ENCODE data around the gene ADAMTS9. TPM values are rescaled to one million over a fixed set of nuclear protein-coding genes. Genes with fewer than 3 reads are reported as not detected.
"Not testable (repeated sequence)": the region's sequence is repeated elsewhere in the genome, so short reads cannot be mapped to it uniquely, and the experiment has no call there.

Gene ADAMTS9
- total RNA-seq, 2 donors from 2014 or later: not detected

DNA sequence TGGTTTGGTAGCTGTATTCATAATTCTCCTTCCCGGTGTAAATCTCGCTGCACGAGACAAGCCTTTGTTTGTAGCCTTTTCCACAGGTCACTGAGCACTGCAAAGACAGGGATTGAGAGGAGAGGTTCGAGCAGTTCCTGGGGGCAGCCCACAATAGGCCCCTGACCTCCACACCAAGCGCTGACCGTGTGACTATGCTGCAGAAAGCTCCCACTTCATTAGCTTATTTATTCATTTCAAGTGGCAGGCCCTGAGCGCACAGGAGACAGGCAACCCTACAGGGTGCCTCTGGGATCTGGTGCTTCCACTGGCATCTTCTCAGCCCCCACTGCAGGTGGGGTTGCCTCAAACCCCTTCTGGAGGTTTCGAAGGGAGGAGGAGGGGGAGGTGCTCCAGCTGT, 140.9 kb downstream of the ADAMTS9 start:
- ATAC-seq (replicated peaks): no peak
- Mint-ChIP-seq H3K4me1 (no peaks in the 10 kb centered on the region), H3K27ac (no peak overlapping the region), H3K36me3 (ENCODE audit: low read depth) (no peaks in the 10 kb centered on the region), H3K4me3 (no peak overlapping the region), H3K27me3 (peaks cover 4% of the 10 kb centered on the region), H3K9me3 (peaks cover 3% of the 10 kb centered on the region)

DNA sequence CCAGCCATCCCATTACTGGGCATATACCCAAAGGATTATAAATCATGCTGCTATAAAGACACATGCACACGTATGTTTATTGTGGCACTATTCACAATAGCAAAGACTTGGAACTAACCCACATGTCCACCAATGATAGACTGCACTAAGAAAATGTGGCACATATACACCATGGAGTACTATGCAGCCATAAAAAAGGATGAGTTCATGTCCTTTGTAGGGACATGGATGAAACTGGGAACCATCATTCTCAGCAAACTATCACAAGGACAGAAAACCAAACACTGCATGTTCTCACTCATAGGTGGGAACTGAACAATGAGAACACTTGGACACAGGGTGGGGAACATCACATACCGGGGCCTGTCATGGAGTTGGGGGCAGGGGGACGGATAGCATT, 142.6 kb downstream of the ADAMTS9 start:
- H3K9me3 Mint-ChIP-seq; H3K4me1 Mint-ChIP-seq; ATAC-seq (replicated peaks); H3K36me3 Mint-ChIP-seq (ENCODE audit: low read depth); H3K4me3 Mint-ChIP-seq; H3K27ac Mint-ChIP-seq: not testable (repeated sequence)
- H3K27me3 Mint-ChIP-seq: peaks cover 10% of the 10 kb centered on the region

DNA sequence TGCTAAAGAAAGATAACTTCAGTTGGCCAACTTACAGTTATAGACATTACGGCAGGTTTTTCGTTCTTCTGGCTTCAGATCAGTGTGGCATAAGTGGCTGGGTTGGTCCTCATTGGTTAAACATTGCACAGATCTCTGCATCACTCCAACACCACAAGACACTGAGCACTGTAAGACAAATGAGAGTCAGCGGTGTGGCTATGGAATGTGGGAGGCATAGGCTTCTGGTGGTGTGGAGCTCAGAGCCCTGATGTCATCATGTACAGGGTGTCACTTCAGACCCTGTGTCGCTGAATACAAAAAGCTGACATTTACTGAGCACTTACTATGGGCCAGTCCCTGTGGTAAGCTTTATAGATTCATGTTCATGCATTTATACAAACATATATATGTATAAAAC, 146.0 kb downstream of the ADAMTS9 start:
- H3K27ac Mint-ChIP-seq: no peak overlapping the region
- no peak overlapping the region for H3K4me3 Mint-ChIP-seq
- no peaks in the 10 kb centered on the region for H3K4me1 Mint-ChIP-seq
- no peaks in the 10 kb centered on the region for H3K9me3 Mint-ChIP-seq
- H3K27me3 Mint-ChIP-seq: peaks cover 10% of the 10 kb centered on the region
- ATAC-seq (replicated peaks): no peak
- H3K36me3 Mint-ChIP-seq (ENCODE audit: low read depth): no peaks in the 10 kb centered on the region

DNA sequence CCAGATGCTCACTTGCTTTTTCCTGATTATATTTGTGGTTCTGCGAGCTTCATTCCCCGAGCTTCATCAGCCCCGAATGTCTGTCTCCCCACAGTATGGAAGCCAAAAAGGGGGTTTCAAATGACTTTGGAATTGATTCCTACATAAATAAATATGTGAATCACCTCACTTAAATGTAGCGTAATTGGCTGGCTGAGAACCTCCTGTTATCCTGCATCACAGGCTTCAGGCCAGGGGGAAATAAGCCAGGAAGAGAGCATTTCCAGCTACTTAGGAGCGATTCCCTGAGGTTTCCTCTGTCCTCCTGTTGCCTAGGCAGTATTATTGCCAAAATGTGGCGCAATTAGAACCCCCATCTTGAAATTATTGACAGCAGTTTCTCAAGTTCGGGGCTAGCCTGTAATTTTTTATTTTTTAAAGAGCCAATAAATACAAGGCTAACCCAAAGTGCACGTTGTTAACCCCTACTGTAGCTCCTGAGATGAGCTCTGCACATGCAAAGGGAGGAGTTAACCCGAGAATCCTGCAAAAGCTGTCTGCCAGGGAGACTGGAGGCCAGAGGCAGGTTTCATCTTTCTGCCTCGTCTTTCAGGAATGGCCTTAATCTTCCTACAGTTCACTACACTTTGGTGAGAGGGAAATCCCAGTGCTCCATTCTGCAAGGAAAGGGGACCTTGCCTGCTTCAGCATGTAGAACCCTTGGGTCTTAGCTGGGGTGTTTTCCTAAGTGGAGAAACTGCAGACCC, 148.2 kb downstream of the ADAMTS9 start:
- no peaks in the 10 kb centered on the region for H3K4me1 Mint-ChIP-seq
- no peak overlapping the region for H3K4me3 Mint-ChIP-seq
- H3K36me3 Mint-ChIP-seq (ENCODE audit: low read depth): no peaks in the 10 kb centered on the region
- no peaks in the 10 kb centered on the region for H3K9me3 Mint-ChIP-seq
- no peak for ATAC-seq (replicated peaks)
- peaks cover 15% of the 10 kb centered on the region for H3K27me3 Mint-ChIP-seq
- H3K27ac Mint-ChIP-seq: no peak overlapping the region

DNA sequence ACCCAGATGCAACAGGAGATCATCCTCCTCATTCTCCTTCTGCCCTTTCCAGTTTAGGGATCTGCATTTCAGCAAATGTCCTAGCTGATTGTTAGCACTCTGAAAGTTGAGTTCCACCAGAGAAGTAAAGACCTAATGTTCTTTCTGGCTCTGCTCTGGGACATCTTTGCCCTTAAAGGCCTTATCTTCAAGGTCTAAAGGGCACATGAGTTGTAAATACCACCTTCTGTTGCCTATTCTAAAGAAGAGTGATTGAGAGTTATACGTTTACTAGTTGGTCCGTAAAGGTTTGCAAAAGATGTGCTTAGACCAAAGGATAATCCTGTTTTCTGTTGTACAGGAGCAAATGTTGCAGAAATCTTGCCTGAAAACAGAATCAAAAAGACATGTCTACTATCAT, 151.6 kb downstream of the ADAMTS9 start:
- Mint-ChIP-seq H3K4me1 (no peaks in the 10 kb centered on the region), H3K36me3 (ENCODE audit: low read depth) (no peaks in the 10 kb centered on the region), H3K9me3 (no peaks in the 10 kb centered on the region), H3K27me3 (peaks cover 15% of the 10 kb centered on the region), H3K27ac (no peak overlapping the region), H3K4me3 (no peak overlapping the region)
- ATAC-seq (replicated peaks): no peak

DNA sequence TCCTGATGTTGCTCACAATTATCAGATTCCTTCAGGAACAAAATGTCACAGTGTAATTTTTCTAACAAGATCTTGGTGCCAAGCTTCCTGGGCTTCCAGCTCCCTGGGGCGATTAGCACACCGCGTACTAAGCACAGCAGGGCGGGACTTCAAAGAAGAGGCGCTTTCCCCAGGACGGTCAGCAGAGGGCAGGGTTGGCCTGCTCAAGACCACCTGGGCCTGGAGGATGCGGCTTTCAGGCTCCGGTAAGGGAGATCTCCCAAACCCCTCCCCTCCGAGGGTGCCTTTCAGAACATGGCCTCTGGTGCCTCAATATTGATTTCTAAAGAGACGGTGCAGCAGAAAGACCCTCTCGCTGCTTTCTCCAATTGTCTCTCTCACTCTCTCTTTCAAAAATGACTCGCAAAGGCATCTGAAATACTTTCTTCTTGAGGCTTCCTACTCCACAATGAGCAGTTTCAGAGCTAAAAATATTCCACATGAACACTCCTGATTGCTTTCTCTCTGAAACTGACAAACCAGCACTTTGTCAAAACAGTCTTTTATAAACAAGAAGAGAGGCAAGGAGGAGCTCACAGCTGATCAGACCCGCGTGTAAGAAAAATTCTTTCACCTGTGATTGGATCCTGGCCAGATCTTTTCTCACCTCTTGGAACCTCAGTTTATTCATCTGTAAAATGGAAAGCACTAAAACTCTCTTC, 154.0 kb downstream of the ADAMTS9 start:
- Mint-ChIP-seq H3K27ac (no peak overlapping the region), H3K4me1 (no peaks in the 10 kb centered on the region), H3K9me3 (no peaks in the 10 kb centered on the region), H3K36me3 (ENCODE audit: low read depth) (no peaks in the 10 kb centered on the region), H3K27me3 (peaks cover 14% of the 10 kb centered on the region), H3K4me3 (no peak overlapping the region)
- peak; percentile 62 for ATAC-seq (replicated peaks)

DNA sequence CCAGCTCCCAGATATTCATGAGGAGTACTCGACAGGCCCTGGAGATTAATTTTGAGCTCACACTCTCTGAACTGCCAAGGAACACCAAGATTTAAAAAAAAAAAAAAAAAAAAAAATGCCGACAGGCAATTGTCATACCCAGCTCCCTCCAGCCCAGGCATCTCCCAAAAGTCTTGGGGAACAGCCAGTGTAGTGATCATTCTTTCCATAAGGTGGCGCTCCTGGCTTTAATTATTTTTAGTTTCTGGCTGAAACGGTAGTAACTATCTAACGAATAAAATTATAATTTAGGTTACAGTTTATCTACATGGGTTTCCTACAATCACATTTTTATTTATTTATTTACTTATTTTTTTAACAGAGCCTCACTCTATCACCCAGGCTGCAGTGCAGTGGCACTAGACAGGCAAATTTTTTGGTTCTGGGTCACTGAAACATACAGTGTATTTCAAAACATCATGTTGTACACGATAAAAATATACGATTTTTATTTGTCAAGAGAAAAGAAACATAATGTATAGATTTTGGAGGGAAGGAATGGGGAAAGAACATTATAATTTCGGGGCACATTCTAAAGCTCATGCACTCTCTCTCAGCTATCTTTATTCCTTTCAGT, 157.3 kb downstream of the ADAMTS9 start:
- Mint-ChIP-seq H3K27ac (no peak overlapping the region), H3K4me3 (no peak overlapping the region), H3K9me3 (no peaks in the 10 kb centered on the region), H3K4me1 (no peaks in the 10 kb centered on the region), H3K36me3 (ENCODE audit: low read depth) (no peaks in the 10 kb centered on the region), H3K27me3 (peaks cover 9% of the 10 kb centered on the region)
- ATAC-seq (replicated peaks): no peak

DNA sequence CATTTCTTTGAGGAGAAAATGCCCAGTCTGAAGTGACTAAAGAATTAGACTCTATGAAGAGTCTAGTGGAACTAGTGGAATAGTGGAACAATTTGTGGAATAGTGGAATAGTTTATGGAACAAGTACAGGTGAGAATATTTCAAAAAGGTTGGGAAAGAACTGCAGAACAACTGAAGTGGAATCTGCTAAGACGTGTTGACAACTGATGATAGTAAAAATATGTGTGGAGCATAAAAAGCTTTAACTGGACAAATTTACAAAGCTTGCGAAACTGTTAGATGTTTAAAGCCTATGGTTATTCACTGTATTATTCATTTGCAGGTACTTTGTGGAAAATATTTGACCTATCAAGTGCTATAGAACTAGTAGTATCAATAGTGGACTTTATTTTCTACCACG, 164.5 kb downstream of the ADAMTS9 start:
- peaks cover 4% of the 10 kb centered on the region for H3K27me3 Mint-ChIP-seq
- no peaks in the 10 kb centered on the region for H3K4me1 Mint-ChIP-seq
- ATAC-seq (replicated peaks): no peak
- H3K27ac Mint-ChIP-seq: no peak overlapping the region
- H3K36me3 Mint-ChIP-seq (ENCODE audit: low read depth): no peaks in the 10 kb centered on the region
- H3K9me3 Mint-ChIP-seq: no peaks in the 10 kb centered on the region
- H3K4me3 Mint-ChIP-seq: no peak overlapping the region

DNA sequence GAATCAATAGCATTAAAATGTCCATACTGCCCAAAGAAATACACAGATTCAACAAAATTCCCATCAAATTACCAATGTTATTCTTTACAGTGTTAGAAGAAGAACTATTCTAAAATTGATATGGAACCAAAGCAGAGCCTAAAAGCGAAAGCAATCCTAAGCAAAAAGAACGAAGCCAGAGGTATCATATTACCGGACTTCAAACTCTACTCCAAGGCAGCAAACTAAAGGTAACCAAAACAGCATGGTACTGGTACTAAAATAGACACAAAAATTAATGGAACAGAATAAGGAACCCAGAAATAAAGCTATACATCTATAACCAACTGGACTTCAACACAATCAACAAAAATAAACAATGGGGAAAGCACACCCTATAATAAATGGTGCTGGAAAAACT, 167.5 kb downstream of the ADAMTS9 start:
- ATAC-seq (replicated peaks): no peak
- Mint-ChIP-seq H3K4me3 (no peak overlapping the region), H3K4me1 (no peaks in the 10 kb centered on the region), H3K27me3 (peaks cover 7% of the 10 kb centered on the region), H3K9me3 (no peaks in the 10 kb centered on the region), H3K36me3 (ENCODE audit: low read depth) (no peaks in the 10 kb centered on the region), H3K27ac (no peak overlapping the region)

DNA sequence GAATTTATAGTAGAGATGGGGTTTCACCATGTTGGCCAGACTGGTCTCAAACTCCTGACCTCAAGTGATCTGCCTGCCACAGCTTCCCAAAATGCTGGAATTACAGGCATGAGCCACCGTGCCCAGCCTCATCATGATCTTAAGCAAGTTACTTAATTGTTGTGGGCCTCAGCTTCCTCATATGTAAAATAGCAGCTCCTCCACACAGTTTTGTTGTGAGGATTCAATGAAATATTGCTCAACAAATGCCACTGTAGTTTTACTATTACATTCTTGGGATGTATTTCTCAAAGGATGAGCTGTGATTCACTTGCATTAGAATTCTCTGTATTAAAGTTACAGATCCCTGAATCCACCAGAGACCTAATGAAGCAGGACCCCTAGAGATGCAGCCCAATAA, 168.8 kb downstream of the ADAMTS9 start:
- peaks cover 7% of the 10 kb centered on the region for H3K27me3 Mint-ChIP-seq
- no peak overlapping the region for H3K27ac Mint-ChIP-seq
- no peak overlapping the region for H3K4me3 Mint-ChIP-seq
- no peaks in the 10 kb centered on the region for H3K36me3 Mint-ChIP-seq (ENCODE audit: low read depth)
- H3K4me1 Mint-ChIP-seq: no peaks in the 10 kb centered on the region
- ATAC-seq (replicated peaks): no peak
- H3K9me3 Mint-ChIP-seq: no peaks in the 10 kb centered on the region

DNA sequence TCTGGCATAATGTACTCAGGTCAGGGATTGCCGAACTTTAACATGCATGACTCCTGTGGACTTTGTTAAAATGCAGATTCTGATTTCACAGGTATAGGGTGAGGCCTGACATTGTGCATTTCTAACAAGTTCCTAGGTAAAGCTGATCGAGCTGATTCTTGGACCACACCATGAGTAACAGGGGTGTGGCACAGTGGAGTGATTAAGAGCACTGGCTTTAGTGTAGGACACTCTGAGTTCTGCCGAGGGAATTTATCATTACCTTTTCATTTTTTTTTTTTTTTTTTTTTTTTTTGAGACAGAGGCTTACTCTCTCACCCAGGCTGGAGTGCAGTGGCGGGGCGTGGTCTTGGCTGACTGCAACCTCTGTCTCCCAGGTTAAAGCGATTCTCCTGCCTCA, 169.3 kb downstream of the ADAMTS9 start:
- Mint-ChIP-seq H3K27ac (no peak overlapping the region), H3K4me1 (no peaks in the 10 kb centered on the region), H3K27me3 (peaks cover 7% of the 10 kb centered on the region), H3K4me3 (no peak overlapping the region), H3K9me3 (no peaks in the 10 kb centered on the region), H3K36me3 (ENCODE audit: low read depth) (no peaks in the 10 kb centered on the region)
- no peak for ATAC-seq (replicated peaks)

DNA sequence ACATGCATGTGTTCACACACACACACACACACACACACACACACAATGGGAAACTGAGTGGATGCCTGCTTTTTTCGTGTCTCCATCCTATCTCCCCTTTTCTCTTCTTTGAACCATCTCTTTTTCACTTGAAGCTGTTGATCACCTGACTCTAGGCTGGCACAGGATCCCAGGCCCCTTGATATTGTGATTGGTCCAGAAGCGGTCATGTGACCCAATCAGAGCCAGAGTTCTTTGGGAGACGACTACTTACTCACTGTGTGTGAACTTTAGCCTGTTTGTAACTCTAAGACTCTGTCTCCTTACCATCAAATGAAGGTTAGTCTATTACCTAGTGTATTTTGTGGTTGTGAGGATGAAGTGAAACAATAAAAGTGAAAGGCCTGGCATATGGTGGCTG, 172.9 kb downstream of the ADAMTS9 start:
- no peaks in the 10 kb centered on the region for H3K9me3 Mint-ChIP-seq
- H3K4me3 Mint-ChIP-seq: no peak overlapping the region
- no peaks in the 10 kb centered on the region for H3K36me3 Mint-ChIP-seq (ENCODE audit: low read depth)
- no peak overlapping the region for H3K27ac Mint-ChIP-seq
- peaks cover 7% of the 10 kb centered on the region for H3K27me3 Mint-ChIP-seq
- no peaks in the 10 kb centered on the region for H3K4me1 Mint-ChIP-seq
- no peak for ATAC-seq (replicated peaks)

DNA sequence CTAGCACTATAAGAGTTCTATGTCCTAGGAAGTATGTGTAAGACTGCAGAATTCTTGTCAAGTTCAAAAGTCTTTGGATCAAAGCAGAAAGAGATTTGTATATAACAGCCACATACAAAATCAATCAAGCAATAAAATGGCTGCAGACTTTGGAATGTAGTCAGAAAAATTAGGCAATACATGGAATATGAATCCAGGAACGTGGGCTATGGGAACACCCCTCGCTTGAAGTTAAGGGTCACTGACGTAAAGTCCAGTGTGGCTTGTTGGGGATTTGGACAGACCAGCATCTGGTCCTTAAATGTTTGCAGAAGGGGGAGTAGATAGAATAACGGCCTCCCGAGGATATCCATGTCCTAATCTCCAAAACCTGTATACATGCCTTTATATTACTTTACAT, 178.6 kb downstream of the ADAMTS9 start:
- H3K36me3 Mint-ChIP-seq (ENCODE audit: low read depth): no peaks in the 10 kb centered on the region
- H3K4me1 Mint-ChIP-seq: no peaks in the 10 kb centered on the region
- no peak overlapping the region for H3K27ac Mint-ChIP-seq
- H3K27me3 Mint-ChIP-seq: peaks cover 7% of the 10 kb centered on the region
- H3K9me3 Mint-ChIP-seq: no peaks in the 10 kb centered on the region
- no peak for ATAC-seq (replicated peaks)
- H3K4me3 Mint-ChIP-seq: no peak overlapping the region

DNA sequence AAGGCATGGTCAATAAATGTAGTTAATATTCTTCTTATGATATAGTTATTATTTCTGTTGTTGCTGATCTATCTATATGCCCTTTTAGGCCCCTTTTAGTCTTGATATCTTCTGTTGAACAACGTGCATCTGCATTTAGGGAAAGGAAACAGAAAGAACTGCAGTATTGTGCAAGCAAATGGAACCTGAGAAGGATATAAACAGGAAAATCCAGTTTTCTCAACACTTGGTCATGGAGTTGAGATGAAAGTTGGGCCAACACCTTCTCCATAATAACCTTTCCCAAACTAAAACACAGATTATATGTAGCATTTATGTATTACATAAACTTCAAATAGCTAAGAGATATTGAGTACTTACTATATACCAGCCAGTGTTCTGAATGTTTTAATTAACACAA, 179.7 kb downstream of the ADAMTS9 start:
- Mint-ChIP-seq H3K36me3 (ENCODE audit: low read depth) (no peaks in the 10 kb centered on the region), H3K9me3 (no peaks in the 10 kb centered on the region), H3K4me1 (no peaks in the 10 kb centered on the region), H3K27ac (no peak overlapping the region), H3K27me3 (peaks cover 7% of the 10 kb centered on the region), H3K4me3 (no peak overlapping the region)
- no peak for ATAC-seq (replicated peaks)

DNA sequence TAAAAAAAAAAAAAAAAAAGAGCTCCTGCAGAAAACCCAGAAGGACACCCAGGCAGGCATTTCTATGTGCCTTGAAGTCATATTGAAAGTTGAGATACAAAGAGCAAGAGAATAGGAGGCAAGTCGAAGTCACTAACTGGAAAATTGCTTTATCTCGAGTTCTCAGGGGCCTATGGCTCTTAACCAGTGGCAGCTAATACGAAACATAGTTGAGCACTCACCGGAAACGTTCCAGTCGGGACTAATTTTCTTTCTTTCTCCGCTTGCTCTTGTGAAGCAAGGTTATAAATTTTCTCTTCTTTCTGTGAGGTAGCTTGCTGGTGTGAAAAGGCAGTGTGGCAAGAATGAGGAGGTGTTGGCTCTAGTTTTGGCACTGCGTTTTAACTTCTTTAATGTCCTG, 181.5 kb downstream of the ADAMTS9 start:
- H3K4me3 Mint-ChIP-seq: no peak overlapping the region
- no peaks in the 10 kb centered on the region for H3K4me1 Mint-ChIP-seq
- no peaks in the 10 kb centered on the region for H3K36me3 Mint-ChIP-seq (ENCODE audit: low read depth)
- H3K27ac Mint-ChIP-seq: no peak overlapping the region
- no peak for ATAC-seq (replicated peaks)
- H3K9me3 Mint-ChIP-seq: peaks cover 7% of the 10 kb centered on the region
- H3K27me3 Mint-ChIP-seq: peaks cover 12% of the 10 kb centered on the region
